Measurements from ENCODE around the gene SETD2.

DNA sequence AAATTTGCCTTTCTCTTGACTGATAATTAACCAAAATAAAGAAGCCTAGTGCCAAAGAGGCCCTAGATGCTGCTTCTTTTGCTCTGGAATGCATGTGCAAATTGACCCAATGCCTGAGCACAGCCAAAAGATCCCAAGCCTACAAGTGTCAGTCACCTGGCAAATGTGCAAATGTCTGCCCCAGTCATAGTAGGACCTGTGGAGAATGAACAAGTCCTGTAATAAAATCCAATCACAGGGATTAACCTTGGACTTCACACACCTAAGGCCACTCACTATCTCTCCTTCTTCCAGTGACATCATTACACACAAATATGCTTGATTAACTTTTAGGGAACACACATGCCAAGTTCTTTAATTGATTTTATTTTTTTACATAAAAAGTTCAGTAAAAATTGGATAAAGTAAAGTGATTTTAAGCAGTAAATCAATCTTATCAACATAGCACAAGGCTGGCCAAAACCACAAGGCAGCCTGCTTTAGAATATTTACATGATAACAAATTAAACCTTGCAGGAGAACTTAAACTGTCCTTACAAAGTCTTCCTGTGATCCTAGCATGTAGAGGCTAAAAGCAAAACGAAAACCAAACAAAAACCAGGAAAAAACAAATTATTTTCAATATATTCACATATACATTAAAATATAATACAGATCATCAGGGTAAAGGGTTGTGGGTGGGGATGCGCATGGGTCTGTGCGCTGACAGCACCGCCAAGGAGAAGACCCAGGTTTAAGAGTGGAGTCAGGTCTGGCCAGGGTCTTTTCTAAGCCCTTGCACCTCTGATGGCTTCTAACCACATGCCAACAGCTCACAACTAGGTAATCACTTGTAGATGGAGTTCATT, 147.6 kb downstream of the SETD2 start:
- no peak for TF ChIP-seq CEBPB (IDR thresholded peaks at IDR 0.05)
- TF ChIP-seq, protein P1, sequence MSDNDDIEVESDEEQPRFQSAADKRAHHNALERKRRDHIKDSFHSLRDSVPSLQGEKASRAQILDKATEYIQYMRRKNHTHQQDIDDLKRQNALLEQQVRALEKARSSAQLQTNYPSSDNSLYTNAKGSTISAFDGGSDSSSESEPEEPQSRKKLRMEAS (IDR thresholded peaks at IDR 0.05) = no peak
- no peak for TF ChIP-seq EGR1 (IDR thresholded peaks at IDR 0.05)
- TF ChIP-seq EP300 (IDR thresholded peaks at IDR 0.05; ENCODE audit: borderline replicate concordance) = no peak
- TF ChIP-seq TAF1 (IDR thresholded peaks at IDR 0.05; ENCODE audit: low read depth) = no peak
- TF ChIP-seq CREB1 (IDR thresholded peaks at IDR 0.05; ENCODE audit: low read depth) = no peak
- TF ChIP-seq TEAD4 (IDR thresholded peaks at IDR 0.05) = no peak
- TF ChIP-seq NFIC (IDR thresholded peaks at IDR 0.05) = no peak
- no peak for TF ChIP-seq ZBTB7A (IDR thresholded peaks at IDR 0.05; ENCODE audit: low read depth)
- TF ChIP-seq YY1 (IDR thresholded peaks at IDR 0.05; ENCODE audit: low read depth) = no peak
- TF ChIP-seq REST (IDR thresholded peaks at IDR 0.05; ENCODE audit: low read depth) = no peak
- no peak for TF ChIP-seq USF1 (IDR thresholded peaks at IDR 0.05)
- no peak for TF ChIP-seq RAD21 (IDR thresholded peaks at IDR 0.05; ENCODE audit: low read depth)
- no peak for TF ChIP-seq FOXM1 (IDR thresholded peaks at IDR 0.05; ENCODE audit: borderline replicate concordance, low read depth)
